Measurements from ENCODE around the gene AP4M1. TPM values are rescaled to one million over a fixed set of nuclear protein-coding genes. Genes with fewer than 3 reads are reported as not detected.

The AP4M1 gene
- total and polyA plus RNA-seq, 9 donors = 10.9 to 20.3 (median 14.2) TPM

DNA sequence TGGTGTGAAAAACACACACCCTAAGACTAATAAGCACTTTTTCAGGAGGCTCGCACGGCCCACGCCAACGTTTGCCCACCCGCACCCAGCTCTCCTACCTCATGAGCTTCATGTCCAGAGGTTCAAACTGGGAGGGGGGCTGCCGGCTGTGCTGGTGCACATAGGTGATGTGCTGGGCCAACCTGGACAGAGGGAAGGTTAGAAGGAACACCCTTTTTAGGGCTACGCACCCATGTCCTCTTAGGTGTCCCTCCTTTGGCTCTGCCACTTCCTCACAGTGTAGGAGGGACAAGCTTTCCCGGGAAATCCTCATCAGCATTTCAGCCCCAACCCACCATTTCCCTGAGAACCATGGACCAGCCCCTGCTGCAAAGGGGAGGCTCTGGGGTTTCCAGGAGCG is 6.2 kb upstream of the AP4M1 start:
- Histone ChIP-seq H3K27ac (no peak overlapping the region), H3K4me3 (no peak overlapping the region), H3K27me3 (no peaks in the 10 kb centered on the region), H3K36me3 (no peaks in the 10 kb centered on the region), H3K4me1 (ENCODE audit: insufficient read depth) (no peaks in the 10 kb centered on the region), H3K9me3 (no peaks in the 10 kb centered on the region)
- TF ChIP-seq EP300 (IDR thresholded peaks at IDR 0.05) = no peak
- TF ChIP-seq POLR2A (IDR thresholded peaks at IDR 0.05) = no peak
- TF ChIP-seq, protein P1, sequence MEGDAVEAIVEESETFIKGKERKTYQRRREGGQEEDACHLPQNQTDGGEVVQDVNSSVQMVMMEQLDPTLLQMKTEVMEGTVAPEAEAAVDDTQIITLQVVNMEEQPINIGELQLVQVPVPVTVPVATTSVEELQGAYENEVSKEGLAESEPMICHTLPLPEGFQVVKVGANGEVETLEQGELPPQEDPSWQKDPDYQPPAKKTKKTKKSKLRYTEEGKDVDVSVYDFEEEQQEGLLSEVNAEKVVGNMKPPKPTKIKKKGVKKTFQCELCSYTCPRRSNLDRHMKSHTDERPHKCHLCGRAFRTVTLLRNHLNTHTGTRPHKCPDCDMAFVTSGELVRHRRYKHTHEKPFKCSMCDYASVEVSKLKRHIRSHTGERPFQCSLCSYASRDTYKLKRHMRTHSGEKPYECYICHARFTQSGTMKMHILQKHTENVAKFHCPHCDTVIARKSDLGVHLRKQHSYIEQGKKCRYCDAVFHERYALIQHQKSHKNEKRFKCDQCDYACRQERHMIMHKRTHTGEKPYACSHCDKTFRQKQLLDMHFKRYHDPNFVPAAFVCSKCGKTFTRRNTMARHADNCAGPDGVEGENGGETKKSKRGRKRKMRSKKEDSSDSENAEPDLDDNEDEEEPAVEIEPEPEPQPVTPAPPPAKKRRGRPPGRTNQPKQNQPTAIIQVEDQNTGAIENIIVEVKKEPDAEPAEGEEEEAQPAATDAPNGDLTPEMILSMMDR (IDR thresholded peaks at IDR 0.05) = no peak
- no peak for DNase-seq
- WGBS, 3 donors = 72 to 83% (median 75%) methylated on average over 9 of the region's 9 CpGs
- intact Hi-C loops (cut with DNase I) = no loop called here

GRCh38 chr7:100095704-100096103 is 5.7 kb upstream of the AP4M1 start:
- WGBS, 3 donors = 84 to 91% (median 84%) methylated on average over 17 of the region's 17 CpGs
- no peak overlapping the region for H3K4me3 ChIP-seq
- no peak for DNase-seq

DNA sequence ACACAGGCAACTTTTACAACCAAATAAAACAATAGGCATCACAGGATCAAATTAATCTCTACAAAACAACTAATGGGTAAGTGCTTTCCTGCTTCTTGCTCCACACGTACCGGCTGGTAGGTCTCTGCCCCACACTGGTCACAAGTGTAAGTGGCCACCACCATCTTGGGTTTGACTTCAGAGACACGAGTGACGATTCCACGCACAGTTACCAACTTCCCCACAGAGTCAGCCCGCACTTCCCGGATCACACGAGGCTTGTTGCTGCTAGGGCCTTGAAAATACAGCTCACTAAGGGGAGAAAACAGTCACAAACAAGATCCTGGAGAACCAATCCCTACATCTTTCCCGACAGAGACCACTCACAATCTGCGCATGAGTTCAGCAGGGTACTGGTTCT is 2.5 kb upstream of the AP4M1 start:
- no peak for DNase-seq
- H3K36me3 ChIP-seq = no peaks in the 10 kb centered on the region
- 64 to 76% (median 67%) methylated on average over 10 of the region's 10 CpGs for WGBS, 3 donors
- no peak overlapping the region for H3K4me3 ChIP-seq
- no peaks in the 10 kb centered on the region for H3K4me1 ChIP-seq (ENCODE audit: insufficient read depth)
- H3K27me3 ChIP-seq = no peaks in the 10 kb centered on the region
- intact Hi-C loops (cut with DNase I) = no loop called here
- no peaks in the 10 kb centered on the region for H3K9me3 ChIP-seq
- H3K27ac ChIP-seq = no peak overlapping the region
- TF ChIP-seq EP300 (IDR thresholded peaks at IDR 0.05) = no peak
- TF ChIP-seq, protein P1 (IDR thresholded peaks at IDR 0.05) = no peak
- TF ChIP-seq POLR2A (IDR thresholded peaks at IDR 0.05) = no peak

More at GRCh38 chr7:100095704-100096103, 5.7 kb upstream of the AP4M1 start:
- no peaks in the 10 kb centered on the region for H3K27me3 ChIP-seq
- intact Hi-C loops (cut with DNase I) = no loop called here
- TF ChIP-seq EP300 (IDR thresholded peaks at IDR 0.05) (no peak), POLR2A (IDR thresholded peaks at IDR 0.05) (no peak)
- TF ChIP-seq, protein P1 (IDR thresholded peaks at IDR 0.05) = no peak
- H3K27ac ChIP-seq = no peak overlapping the region
- no peaks in the 10 kb centered on the region for H3K36me3 ChIP-seq
- no peaks in the 10 kb centered on the region for H3K4me1 ChIP-seq (ENCODE audit: insufficient read depth)
- no peaks in the 10 kb centered on the region for H3K9me3 ChIP-seq

DNA sequence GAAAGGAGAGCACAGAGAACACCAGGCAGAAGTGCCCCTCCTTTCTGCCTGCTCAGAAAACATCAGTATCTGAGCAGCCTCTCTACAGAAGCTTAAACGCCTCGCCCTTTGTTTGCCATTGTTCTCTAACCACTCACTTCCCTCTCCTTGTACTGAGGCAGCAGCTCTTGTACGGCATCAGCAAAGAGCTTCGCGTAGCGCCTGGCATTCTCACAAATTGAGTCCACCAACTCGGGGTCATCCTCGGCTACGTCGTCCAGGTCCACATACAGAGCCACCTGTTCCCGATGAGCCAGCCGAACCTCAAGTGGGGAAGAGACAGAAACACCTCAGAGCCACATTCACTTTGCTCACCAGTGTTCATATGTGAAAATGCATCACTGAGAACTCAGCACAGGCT is 2.0 kb upstream of the AP4M1 start:
- H3K27ac ChIP-seq = peak overlapping the region in 1 of 2 donors; percentile 91

More for the DNA sequence above, 2.0 kb upstream of the AP4M1 start:
- Histone ChIP-seq H3K27me3 (no peaks in the 10 kb centered on the region), H3K9me3 (no peaks in the 10 kb centered on the region), H3K4me3 (peak overlapping the region; percentile 85), H3K4me1 (ENCODE audit: insufficient read depth) (no peaks in the 10 kb centered on the region), H3K36me3 (no peaks in the 10 kb centered on the region)
- no peak for DNase-seq
- intact Hi-C loops (cut with DNase I) = no loop called here
- 19 to 48% (median 22%) methylated on average over 12 of the region's 12 CpGs for WGBS, 3 donors
- TF ChIP-seq POLR2A (IDR thresholded peaks at IDR 0.05) = no peak
- TF ChIP-seq, protein P1 (IDR thresholded peaks at IDR 0.05) = no peak
- TF ChIP-seq EP300 (IDR thresholded peaks at IDR 0.05) = no peak

All from ovary (tissue), 9 donors.